Cardiac muscle cell (in vitro differentiated cells and primary cell): Measurements from ENCODE around the gene TLCD1. TPM values are rescaled to one million over a fixed set of nuclear protein-coding genes. Genes with fewer than 3 reads are reported as not detected.
A peak's percentile ranks its signal among the peaks of the same experiment; 100 is the strongest.

Experiments
- DNase-seq, 2 donors: peaks; one replicate each; pipeline versions ENCODE4 v3.0.0 to v3.0.0-alpha.2; 2010 to 2017; ENCODE audit warnings: low read depth in 1 of 2, low spot score in 1 of 2
- H3K27ac ChIP-seq: fragments of 200-600 bp; sonication (generic); 2 replicates; pipeline ENCODE4 v1.5.1; 2016
- H3K27me3 ChIP-seq: fragments of 200-600 bp; sonication (generic); 2 replicates; pipeline ENCODE4 v1.6.0; 2016; ENCODE audit warnings: control low read depth
- H3K36me3 ChIP-seq: fragments of 200-600 bp; sonication (generic); 2 replicates; pipeline ENCODE4 v1.5.1; 2016; ENCODE audit warnings: control low read depth
- H3K4me1 ChIP-seq: fragments of 200-600 bp; sonication (generic); 2 replicates; pipeline ENCODE4 v1.8.1; 2017; ENCODE audit warnings: low read depth, mild to moderate bottlenecking, mixed run types
- H3K4me3 ChIP-seq: fragments of 200-600 bp; sonication (generic); 2 replicates; pipeline ENCODE4 v1.5.1; 2016; ENCODE audit warnings: mild to moderate bottlenecking
- H3K9me3 ChIP-seq: fragments of 200-600 bp; sonication (generic); 2 replicates; pipeline ENCODE4 v1.5.1; 2017; ENCODE audit warnings: low read depth, mild to moderate bottlenecking, control low read depth
- polyA plus RNA-seq: library from polyadenylated mRNA; unstranded; fragments of >200 nt; fragmentation: Nextera tagmentation; extraction: Ambion mirVana; gene quantifications from 2 replicates; pipeline ENCODE4 v1.2.1, GENCODE V29; 2016
- total RNA-seq: library from RNA; depleted of rRNA; stranded (reverse); fragments of >200 nt; gene quantifications from 2 replicates; pipeline ENCODE4 v1.2.3, GENCODE V29; 2016
- TF ChIP-seq, protein P1 (sequence below): IDR thresholded peaks from 2 replicates; pipeline ENCODE4 v1.5.1; 2012; ENCODE audit warnings: low read depth, mild to moderate bottlenecking, low read length

TLCD1 gene
- total and polyA plus RNA-seq, 2 experiments from 2014 or later: 3.0 to 15.4 TPM

DNA sequence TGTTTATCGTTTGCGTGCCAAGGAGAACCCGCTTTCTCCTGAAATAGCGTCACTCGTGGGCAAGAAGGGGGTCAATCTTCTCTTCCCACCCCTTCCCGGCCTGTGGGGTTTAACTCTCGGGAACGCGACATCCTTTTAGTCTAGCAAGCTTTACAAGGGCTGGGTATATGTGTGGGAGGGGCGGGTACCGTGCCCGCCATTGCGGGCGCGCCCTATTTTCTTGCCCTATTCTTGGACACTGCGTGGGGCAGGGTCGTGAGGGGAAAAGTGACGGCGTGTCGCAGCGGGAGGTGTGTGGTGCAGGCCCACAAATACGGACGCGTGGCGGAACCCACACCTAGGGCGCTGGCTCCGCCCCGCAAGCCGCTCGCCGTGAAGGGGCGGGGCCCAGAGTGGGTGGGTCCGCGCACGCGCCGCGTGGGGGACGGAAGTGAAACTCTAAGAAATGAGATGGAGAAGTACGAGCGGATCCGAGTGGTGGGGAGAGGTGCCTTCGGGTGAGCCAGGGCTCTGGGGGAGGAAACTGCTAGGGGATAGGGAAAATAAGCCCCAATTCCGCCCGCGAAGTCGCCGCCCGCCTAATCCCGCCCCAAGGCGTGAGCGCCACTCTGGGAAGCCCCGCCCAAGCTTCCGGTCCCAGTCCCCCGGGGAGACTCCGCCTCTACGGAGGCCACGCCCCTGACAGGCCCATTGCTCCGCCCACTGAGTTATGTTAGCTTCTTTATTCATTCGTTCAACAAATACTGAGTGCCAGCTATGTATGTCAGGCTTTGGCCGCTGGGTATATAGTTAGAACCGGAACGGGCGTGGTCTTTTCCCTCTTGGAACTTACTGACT is 2.5 kb upstream of the TLCD1 start, which contains the start of gene NEK8:
Gene NEK8 (plus strand): TSS at position 425 of the 837 bp plus-strand sequence. CDS start 26 bp downstream, at position 451.
- peak; percentile 94 to 95 for DNase-seq
- Histone ChIP-seq H3K27me3 (no peaks in the 10 kb centered on the region), H3K36me3 (peaks cover 7% of the 10 kb centered on the region), H3K9me3 (no peaks in the 10 kb centered on the region), H3K4me3 (peak within 1 kb of the TSS; percentile 78), H3K27ac (peak within 1 kb of the TSS; percentile 75), H3K4me1 (no peaks in the 10 kb centered on the region)
- TF ChIP-seq, protein P1, sequence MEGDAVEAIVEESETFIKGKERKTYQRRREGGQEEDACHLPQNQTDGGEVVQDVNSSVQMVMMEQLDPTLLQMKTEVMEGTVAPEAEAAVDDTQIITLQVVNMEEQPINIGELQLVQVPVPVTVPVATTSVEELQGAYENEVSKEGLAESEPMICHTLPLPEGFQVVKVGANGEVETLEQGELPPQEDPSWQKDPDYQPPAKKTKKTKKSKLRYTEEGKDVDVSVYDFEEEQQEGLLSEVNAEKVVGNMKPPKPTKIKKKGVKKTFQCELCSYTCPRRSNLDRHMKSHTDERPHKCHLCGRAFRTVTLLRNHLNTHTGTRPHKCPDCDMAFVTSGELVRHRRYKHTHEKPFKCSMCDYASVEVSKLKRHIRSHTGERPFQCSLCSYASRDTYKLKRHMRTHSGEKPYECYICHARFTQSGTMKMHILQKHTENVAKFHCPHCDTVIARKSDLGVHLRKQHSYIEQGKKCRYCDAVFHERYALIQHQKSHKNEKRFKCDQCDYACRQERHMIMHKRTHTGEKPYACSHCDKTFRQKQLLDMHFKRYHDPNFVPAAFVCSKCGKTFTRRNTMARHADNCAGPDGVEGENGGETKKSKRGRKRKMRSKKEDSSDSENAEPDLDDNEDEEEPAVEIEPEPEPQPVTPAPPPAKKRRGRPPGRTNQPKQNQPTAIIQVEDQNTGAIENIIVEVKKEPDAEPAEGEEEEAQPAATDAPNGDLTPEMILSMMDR: no peak

DNA sequence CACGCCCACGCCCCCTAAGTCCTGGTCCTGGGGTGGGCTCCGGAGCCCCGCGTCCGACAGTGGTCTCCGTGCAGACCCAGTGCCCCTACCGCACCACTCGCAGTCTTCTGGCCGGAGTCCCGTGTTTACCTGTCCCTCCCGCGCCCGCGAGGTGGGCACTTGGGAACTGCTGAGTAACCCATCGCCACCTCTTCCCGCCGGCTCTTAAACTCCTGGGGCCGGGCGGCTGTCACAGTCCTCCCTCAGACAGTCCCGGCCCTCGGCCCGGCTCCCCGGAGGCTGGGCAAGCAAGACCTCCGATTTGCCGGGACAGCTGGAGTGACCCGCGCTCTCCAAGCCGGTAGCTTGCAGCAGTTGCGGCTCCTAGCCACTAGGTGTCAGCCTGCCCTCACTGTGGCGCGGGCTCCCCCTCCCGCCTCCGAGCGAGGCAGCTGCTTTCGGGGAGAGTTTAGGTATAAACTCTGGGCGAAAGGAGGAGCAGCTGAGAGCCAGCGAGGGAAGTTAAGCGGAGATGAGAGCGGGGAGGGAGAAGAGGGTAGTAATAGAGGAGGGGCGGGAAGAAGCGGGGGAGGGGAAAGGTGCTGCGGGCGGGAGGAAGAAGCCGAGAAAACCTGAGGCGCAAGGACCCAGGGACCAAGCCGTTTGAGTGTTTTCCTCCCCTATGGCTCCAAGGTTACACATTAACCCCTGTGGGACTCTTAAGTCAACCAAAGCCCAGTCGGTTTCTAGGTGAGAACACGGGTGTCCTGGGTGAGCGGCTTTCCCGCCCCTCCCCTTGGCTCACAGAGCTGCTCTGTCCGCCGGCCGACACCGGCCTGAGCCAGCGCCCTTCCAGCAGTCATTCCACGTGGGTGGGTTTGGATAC is 826 bp upstream of the TLCD1 start:
- Histone ChIP-seq H3K36me3 (peaks cover 10% of the 10 kb centered on the region), H3K4me1 (no peaks in the 10 kb centered on the region), H3K9me3 (no peaks in the 10 kb centered on the region), H3K27ac (peak overlapping the region; percentile 75), H3K4me3 (peak overlapping the region; percentile 78), H3K27me3 (no peaks in the 10 kb centered on the region)
- TF ChIP-seq, protein P1: peak; percentile 96
- DNase-seq: peak; percentile 96 to 97

DNA sequence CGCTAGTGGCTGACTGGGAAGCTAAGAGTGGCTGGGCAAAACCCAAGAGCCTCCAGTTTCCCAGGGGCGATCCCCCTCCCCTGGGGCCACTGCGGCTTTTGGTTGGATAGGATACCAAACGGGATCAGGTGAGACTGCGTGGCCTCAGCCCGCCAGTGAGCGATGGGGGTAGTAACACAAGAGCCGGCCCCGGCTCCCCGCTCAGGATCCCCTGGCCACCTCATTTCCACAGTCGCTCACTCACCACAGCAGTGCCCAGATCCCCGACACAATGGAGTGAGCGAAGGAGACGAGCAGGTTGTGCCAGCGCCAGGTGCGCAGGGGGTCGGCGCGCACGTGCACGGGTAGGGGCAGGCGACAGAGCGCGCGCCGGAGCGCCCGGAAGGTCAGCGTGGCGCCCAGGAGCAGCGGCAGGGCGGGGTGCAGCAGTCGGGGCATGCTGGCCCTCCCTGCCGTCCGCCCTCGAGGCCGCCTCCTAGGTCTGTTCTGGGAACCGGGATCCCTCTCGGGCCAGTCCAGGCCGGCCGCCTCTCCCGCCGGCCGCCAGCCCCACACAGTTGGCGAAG is 290 bp downstream of the TLCD1 start:
- H3K4me3 ChIP-seq: peak overlapping the region; percentile 78
- H3K27me3 ChIP-seq: no peaks in the 10 kb centered on the region
- TF ChIP-seq, protein P1: no peak
- H3K4me1 ChIP-seq: peaks cover 6% of the 10 kb centered on the region
- H3K36me3 ChIP-seq: peaks cover 21% of the 10 kb centered on the region
- peak overlapping the region; percentile 69 for H3K27ac ChIP-seq
- no peaks in the 10 kb centered on the region for H3K9me3 ChIP-seq
- peak in 1 of 2 donors; percentile 89 for DNase-seq

DNA sequence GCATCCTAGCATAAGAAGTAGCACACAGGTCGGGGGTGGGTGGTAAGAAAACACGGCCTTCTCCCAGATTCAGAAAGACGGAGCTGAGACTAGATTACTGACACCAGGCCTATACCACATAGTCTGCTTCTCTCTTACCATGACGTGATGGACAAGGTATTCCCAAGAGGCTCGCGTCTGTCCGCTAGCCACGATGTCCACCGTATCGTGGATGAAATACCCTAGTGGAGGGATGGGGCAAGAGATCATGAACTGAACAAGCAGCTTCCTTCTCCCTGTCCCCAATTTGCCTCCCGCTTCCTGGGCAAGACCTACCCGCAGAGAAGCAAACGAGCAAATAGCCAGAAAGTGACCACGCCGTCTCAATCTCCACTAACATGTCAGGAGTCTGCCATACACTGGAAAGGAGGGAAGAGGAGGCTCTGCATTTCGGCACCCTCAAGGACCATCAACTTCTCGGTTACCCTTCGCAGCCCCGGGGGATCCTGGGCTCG is 820 bp downstream of the TLCD1 start:
- H3K4me1 ChIP-seq: peaks cover 6% of the 10 kb centered on the region
- H3K4me3 ChIP-seq: peak overlapping the region; percentile 78
- H3K9me3 ChIP-seq: no peaks in the 10 kb centered on the region
- H3K27me3 ChIP-seq: no peaks in the 10 kb centered on the region
- DNase-seq: peak in 1 of 2 donors; percentile 63
- H3K27ac ChIP-seq: peak overlapping the region; percentile 69
- H3K36me3 ChIP-seq: peaks cover 21% of the 10 kb centered on the region
- TF ChIP-seq, protein P1: no peak
